ENCODE data around the gene PCDHB6. TPM values are rescaled to one million over a fixed set of nuclear protein-coding genes. Genes with fewer than 3 reads are reported as not detected.

PCDHB6 gene
- total RNA-seq: not detected in 2 replicates

DNA sequence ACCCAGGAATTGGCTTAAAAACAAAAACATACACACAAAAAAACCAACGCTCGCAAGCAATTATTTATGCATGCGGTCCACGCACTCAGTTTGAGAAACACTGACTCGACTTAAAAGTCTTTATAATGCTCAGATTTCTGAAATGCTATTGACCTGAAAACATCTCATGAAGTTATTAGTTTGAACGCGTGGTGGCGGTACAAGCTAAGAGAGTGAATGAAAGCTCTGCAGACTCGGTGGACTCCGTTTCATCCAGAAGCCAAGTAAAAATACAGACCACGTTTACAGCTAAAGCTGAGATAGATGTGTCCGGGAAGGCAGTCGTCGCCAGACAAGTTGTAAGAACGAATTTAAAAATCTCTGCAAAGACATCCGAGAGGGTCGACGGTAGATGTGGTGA is at the start of gene PCDHB6:
PCDHB6 (plus strand) TSS at position 246 of the 400 bp plus-strand sequence. CDS start 201 bp downstream, outside the sequence.

DNA sequence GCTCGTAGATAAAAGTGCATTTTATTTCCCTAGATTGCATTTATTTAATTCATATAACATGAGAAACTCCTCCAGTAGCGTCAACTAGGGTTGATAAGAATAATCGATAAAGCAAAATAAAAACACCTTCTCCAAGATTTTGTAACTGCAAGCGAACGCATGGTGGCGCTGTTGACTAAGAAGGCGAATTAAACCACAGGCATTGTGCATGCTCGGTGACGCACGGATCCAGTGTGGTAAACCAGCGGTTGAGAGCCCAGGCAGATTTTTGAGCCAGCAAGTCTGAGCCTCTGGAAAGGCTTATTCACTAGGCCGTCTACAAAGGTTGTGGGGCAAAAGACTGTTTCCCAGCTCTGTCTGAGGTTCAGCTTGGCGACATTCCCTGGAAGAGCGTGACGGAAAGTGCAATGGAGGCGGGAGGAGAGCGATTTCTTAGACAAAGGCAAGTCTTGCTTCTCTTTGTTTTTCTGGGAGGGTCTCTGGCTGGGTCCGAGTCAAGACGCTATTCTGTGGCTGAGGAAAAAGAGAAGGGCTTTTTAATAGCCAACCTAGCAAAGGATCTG is 49.5 kb upstream of the PCDHB6 start, which contains the start of gene PCDHB3:
PCDHB3 (plus strand) TSS at position 231 of the 563 bp plus-strand sequence; CDS start at position 408, 177 bp downstream.

DNA sequence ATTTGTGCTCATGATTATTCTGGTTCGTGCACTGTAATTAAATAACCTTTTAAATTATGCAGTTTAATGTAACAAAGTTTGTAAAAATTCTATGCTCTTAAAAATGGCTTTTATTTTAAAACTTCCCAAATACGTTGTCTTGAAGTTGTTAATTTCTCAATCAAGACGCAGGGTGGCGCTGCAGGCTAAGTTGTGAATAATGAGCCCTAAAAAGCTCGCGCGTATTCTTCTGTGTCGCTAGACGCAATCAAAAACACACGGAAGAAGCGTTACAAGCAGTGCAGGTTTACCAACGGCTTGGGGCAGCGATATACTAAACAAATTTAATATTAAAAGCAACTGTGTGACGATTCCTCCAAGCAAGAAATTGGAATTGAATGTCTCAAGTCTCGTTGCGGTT is 28.3 kb upstream of the PCDHB6 start, which contains the start of gene PCDHB4:
PCDHB4 (plus strand) TSS at position 256 of the 400 bp plus-strand sequence. CDS start 181 bp downstream, outside the sequence.

DNA sequence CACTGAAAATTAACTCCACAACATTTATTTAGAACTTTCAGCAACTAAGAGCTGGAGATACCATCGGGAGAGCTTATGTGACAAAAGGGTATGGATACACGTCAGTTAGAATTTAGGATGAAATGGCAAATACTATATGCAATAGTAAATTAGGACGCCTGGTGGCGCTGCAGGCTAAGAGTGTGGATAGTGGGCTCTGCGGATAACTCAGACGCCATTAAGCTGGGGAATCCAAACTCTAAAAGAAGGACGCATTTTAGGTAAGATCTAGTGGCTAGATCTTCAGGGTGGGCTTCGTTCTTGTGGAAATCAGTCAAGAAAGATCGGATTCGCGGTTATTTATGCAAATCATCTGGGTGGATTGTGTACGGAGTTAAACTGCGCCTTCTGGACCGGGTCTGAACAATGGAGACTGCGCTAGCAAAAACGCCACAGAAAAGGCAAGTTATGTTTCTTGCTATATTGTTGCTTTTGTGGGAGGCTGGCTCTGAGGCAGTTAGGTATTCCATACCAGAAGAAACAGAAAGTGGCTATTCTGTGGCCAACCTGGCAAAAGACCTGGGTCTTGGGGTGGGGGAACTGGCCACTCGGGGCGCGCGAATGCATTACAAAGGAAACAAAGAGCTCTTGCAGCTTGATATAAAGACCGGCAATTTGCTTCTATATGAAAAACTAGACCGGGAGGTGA is 14.7 kb upstream of the PCDHB6 start, which contains the start of gene PCDHB5:
PCDHB5 (plus strand) TSS at position 177 of the 688 bp plus-strand sequence; CDS start at position 406, 229 bp downstream.

DNA sequence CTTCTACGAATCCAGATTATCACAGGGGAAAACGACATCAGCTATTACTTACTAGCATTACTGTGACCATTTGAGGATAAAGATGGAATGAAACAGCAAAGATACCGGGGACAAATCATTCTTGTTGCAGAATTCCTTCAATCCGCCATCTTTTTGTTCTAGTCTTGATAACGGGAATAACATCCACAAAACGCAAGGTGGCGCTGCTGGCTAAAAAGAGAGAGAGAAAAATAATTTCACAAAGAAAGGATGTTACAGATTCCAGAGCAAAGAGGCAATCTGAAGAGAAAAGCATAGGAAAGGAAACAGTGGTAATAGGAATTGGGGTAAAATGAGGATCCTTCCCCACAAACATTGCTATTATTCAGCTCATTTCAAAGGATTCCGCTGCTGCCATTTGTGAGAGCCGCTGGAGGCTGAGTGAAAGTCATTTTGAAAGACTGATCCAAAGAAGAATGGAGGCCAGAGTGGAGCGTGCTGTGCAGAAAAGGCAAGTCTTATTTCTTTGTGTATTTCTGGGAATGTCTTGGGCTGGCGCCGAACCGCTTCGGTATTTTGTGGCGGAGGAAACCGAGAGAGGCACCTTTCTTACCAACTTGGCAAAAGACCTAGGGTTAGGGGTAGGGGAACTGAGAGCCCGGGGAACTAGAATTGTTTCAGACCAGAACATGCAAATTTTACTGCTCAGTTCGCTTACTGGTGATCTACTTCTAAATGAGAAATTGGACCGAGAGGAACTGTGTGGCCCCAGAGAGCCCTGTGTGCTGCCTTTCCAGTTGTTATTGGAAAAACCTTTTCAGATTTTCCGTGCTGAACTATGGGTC is 22.7 kb downstream of the PCDHB6 start, which contains the start of gene PCDHB7:
PCDHB7 (plus strand) TSS at position 264 of the 824 bp plus-strand sequence; CDS start at position 456, 192 bp downstream.

GRCh38 chr5:141177577-141178191 is 27.8 kb downstream of the PCDHB6 start, which contains the start of gene PCDHB8:
Gene PCDHB8 (plus strand): TSS chr5:141177790. CDS start chr5:141178035, 245 bp downstream.

GRCh38 chr5:141182248-141182647 is 32.4 kb downstream of the PCDHB6 start, which contains the start of gene PCDHB16:
Gene PCDHB16 (plus strand): TSS chr5:141182387. CDS start chr5:141182560, 173 bp downstream.

DNA sequence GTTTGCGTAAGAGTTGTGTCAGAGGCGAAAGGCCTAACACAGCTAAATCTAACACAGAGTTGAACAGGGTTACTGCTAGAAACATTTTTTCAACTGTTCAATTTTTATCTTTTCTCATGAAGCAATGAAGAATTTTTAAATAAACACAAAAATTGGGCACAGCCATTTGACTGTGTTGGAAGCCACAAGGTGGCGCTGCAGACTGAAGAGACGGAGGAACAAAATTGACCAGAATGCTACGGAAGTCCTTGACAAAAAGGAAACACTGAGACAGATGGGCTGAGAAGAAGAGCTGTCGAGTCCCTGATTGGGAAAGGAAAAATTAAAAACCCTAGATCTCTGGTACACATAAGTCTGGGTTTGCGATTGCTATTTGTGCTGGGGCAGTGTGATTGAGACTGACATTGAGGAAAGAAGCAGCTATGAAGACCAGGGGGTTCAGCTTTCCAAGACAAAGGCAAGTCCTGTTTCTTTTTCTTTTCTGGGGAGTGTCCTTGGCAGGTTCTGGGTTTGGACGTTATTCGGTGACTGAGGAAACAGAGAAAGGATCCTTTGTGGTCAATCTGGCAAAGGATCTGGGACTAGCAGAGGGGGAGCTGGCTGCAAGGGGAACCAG is 37.1 kb downstream of the PCDHB6 start, which contains the start of gene PCDHB9:
PCDHB9 (plus strand) TSS at position 265 of the 616 bp plus-strand sequence; CDS start at position 423, 158 bp downstream.

DNA sequence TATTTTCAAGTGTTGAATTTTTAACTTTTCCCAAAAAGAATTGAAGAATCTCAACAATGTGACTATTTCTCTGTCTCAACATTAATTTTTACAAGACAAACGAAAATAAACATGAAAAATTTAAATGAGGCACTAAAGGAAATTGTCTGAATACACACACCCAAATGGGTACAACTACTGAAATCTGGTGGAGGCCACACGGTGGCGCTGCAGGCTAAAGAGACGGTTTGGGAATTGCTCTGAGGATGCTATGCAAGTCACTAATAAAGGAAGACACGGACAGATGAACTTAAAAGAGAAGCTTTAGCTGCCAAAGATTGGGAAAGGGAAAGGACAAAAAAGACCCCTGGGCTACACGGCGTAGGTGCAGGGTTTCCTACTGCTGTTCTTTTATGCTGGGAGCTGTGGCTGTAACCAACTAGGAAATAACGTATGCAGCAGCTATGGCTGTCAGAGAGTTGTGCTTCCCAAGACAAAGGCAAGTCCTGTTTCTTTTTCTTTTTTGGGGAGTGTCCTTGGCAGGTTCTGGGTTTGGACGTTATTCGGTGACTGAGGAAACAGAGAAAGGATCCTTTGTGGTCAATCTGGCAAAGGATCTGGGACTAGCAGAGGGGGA is 42.4 kb downstream of the PCDHB6 start, which contains the start of gene PCDHB10:
PCDHB10 (plus strand) TSS at position 244 of the 616 bp plus-strand sequence; CDS start at position 444, 200 bp downstream.

GRCh38 chr5:141199359-141200235 is 49.7 kb downstream of the PCDHB6 start, which contains the start of gene PCDHB11:
Gene PCDHB11 (plus strand): TSS chr5:141199627. CDS start chr5:141199775, 148 bp downstream.

Other genes starting within 250 kb of the PCDHB6 start
- 0.16 and 0.61 TPM in 2 replicates for gene PCDHAC1, start 223.8 kb upstream of the PCDHB6 start, total RNA-seq
- 1.1 and 1.3 TPM in 2 replicates for gene PCDHAC2, start 183.6 kb upstream of the PCDHB6 start, total RNA-seq
- not detected in 2 replicates for gene PCDHB1, start 98.7 kb upstream of the PCDHB6 start, total RNA-seq
- 0.08 and 0.62 TPM in 2 replicates for gene PCDHB2, start 55.4 kb upstream of the PCDHB6 start, total RNA-seq
- gene PCDHB3, start 49.6 kb upstream of the PCDHB6 start, total RNA-seq: under 0.01 TPM in 1 of 2 replicates, not detected in the other
- gene PCDHB4, start 28.2 kb upstream of the PCDHB6 start, total RNA-seq: 0.34 TPM in 1 of 2 replicates, not detected in the other
- not detected in 2 replicates for gene PCDHB5, start 14.9 kb upstream of the PCDHB6 start, total RNA-seq
- gene PCDHB7, start 22.6 kb downstream of the PCDHB6 start, total RNA-seq: not detected in 2 replicates
- not detected in 2 replicates for gene PCDHB8, start 27.7 kb downstream of the PCDHB6 start, total RNA-seq
- gene PCDHB16, start 32.3 kb downstream of the PCDHB6 start, total RNA-seq: 0.16 TPM in 1 of 2 replicates, not detected in the other
- 0.08 TPM in 1 of 2 replicates, not detected in the other for gene PCDHB9, start 37.1 kb downstream of the PCDHB6 start, total RNA-seq
- gene PCDHB10, start 42.3 kb downstream of the PCDHB6 start, total RNA-seq: under 0.01 and 0.04 TPM in 2 replicates
- not detected in 2 replicates for gene PCDHB11, start 49.6 kb downstream of the PCDHB6 start, total RNA-seq
- gene PCDHB12, start 58.7 kb downstream of the PCDHB6 start, total RNA-seq: not detected in 2 replicates
- gene PCDHB13, start 63.9 kb downstream of the PCDHB6 start, total RNA-seq: not detected in 2 replicates
- gene PCDHB14, start 73.3 kb downstream of the PCDHB6 start, total RNA-seq: 0.04 TPM in 1 of 2 replicates, not detected in the other
- gene PCDHB15, start 95.3 kb downstream of the PCDHB6 start, total RNA-seq: 0.04 and 0.08 TPM in 2 replicates
- not detected in 2 replicates for gene SLC25A2, start 154.0 kb downstream of the PCDHB6 start, total RNA-seq
- gene TAF7, start 170.7 kb downstream of the PCDHB6 start, total RNA-seq: 28.9 and 35.5 TPM in 2 replicates
- gene PCDHGA1, start 180.5 kb downstream of the PCDHB6 start, total RNA-seq: not detected in 2 replicates
- 0.04 and 0.55 TPM in 2 replicates for gene PCDHGA2, start 188.7 kb downstream of the PCDHB6 start, total RNA-seq
- 0.04 and 0.08 TPM in 2 replicates for gene PCDHGA3, start 193.8 kb downstream of the PCDHB6 start, total RNA-seq
- 0.23 and 0.38 TPM in 2 replicates for gene PCDHGB1, start 200.0 kb downstream of the PCDHB6 start, total RNA-seq
- gene PCDHGA4, start 205.0 kb downstream of the PCDHB6 start, total RNA-seq: 0.08 and 0.15 TPM in 2 replicates
- 0.08 and 0.23 TPM in 2 replicates for gene PCDHGB2, start 209.9 kb downstream of the PCDHB6 start, total RNA-seq
- gene PCDHGA5, start 214.1 kb downstream of the PCDHB6 start, total RNA-seq: under 0.01 TPM in 1 of 2 replicates, not detected in the other
- gene PCDHGB3, start 220.2 kb downstream of the PCDHB6 start, total RNA-seq: 0.31 and 0.46 TPM in 2 replicates
- gene PCDHGA6, start 223.8 kb downstream of the PCDHB6 start, total RNA-seq: 0.15 and 0.16 TPM in 2 replicates
- 0.11 and 0.86 TPM in 2 replicates for gene PCDHGA7, start 232.7 kb downstream of the PCDHB6 start, total RNA-seq
- 1.5 and 3.7 TPM in 2 replicates for gene PCDHGB4, start 237.6 kb downstream of the PCDHB6 start, total RNA-seq
- gene PCDHGA8, start 242.6 kb downstream of the PCDHB6 start, total RNA-seq: 0.08 and 0.39 TPM in 2 replicates
- gene PCDHGB5, start 247.9 kb downstream of the PCDHB6 start, total RNA-seq: 3.3 and 5.9 TPM in 2 replicates